ENCODE measurements around the gene FAM107B. TPM values are rescaled to one million over a fixed set of nuclear protein-coding genes. Genes with fewer than 3 reads are reported as not detected.

Gene FAM107B
- total RNA-seq, 6 donors from 2014 or later, result 44.0 to 136 (median 77.0) TPM

- no peak for TF ChIP-seq CTCF (IDR thresholded peaks at IDR 0.05)
- WGBS, 2 donors, result 86 to 91% methylated on average over 5 to 6 of the region's 6 CpGs
- H3K9me3 ChIP-seq, result no peaks in the 10 kb centered on the region
- peak overlapping the region in 1 of 4 donors; percentile 15 for H3K27ac ChIP-seq
- no peak overlapping the region for H3K4me3 ChIP-seq
- no peak for ATAC-seq (ENCODE audit: low FRiP score in 2 of 2)
- H3K36me3 ChIP-seq, result no peaks in the 10 kb centered on the region
- no peaks in the 10 kb centered on the region for H3K27me3 ChIP-seq
- H3K4me1 ChIP-seq, result peaks cover 13 to 30% (median 18%) of the 10 kb centered on the region in 4 donors
- no peak for DNase-seq
These were observed 187.8 kb downstream of the FAM107B start for GRCh38 chr10:14586901-14587300.

GRCh38 chr10:14585287-14586193 lies 189.2 kb downstream of the FAM107B start:
- no peaks in the 10 kb centered on the region for H3K27me3 ChIP-seq
- 78 to 86% methylated on average over 13 to 15 of the region's 15 CpGs for WGBS, 2 donors
- peaks cover 13 to 30% (median 20%) of the 10 kb centered on the region in 4 donors for H3K4me1 ChIP-seq
- TF ChIP-seq POLR2A (IDR thresholded peaks at IDR 0.05), result no peak
- TF ChIP-seq CTCF (IDR thresholded peaks at IDR 0.05), result no peak
- no peak for TF ChIP-seq EP300 (IDR thresholded peaks at IDR 0.05)
- TF ChIP-seq POLR2AphosphoS5 (IDR thresholded peaks at IDR 0.05), result no peak
- no peak overlapping the region for H3K4me3 ChIP-seq
- H3K36me3 ChIP-seq, result no peaks in the 10 kb centered on the region
- DNase-seq (no peak), ATAC-seq (ENCODE audit: low FRiP score in 2 of 2) (no peak)
- H3K27ac ChIP-seq, result peak overlapping the region in 3 of 4 donors; percentile 10 to 22 (median 13)
- H3K9me3 ChIP-seq, result no peaks in the 10 kb centered on the region

- Histone ChIP-seq H3K36me3 (no peaks in the 10 kb centered on the region), H3K4me1 (peaks cover 16 to 34% (median 21%) of the 10 kb centered on the region in 4 donors), H3K9me3 (no peaks in the 10 kb centered on the region), H3K27me3 (no peaks in the 10 kb centered on the region), H3K4me3 (no peak overlapping the region), H3K27ac (peak overlapping the region in 1 of 4 donors; percentile 13)
- no peak for ATAC-seq (ENCODE audit: low FRiP score in 2 of 2)
- WGBS, 2 donors, result 89 to 91% methylated on average over 3 of the region's 3 CpGs
- no peak for DNase-seq
- TF ChIP-seq EP300 (IDR thresholded peaks at IDR 0.05) (no peak), POLR2A (IDR thresholded peaks at IDR 0.05) (no peak), CTCF (IDR thresholded peaks at IDR 0.05) (no peak), POLR2AphosphoS5 (IDR thresholded peaks at IDR 0.05) (no peak)
These were observed 190.0 kb downstream of the FAM107B start for GRCh38 chr10:14584661-14585060.

GRCh38 chr10:14583967-14584366 lies 190.7 kb downstream of the FAM107B start:
- Histone ChIP-seq H3K4me3 (no peak overlapping the region), H3K9me3 (no peaks in the 10 kb centered on the region), H3K4me1 (peaks cover 20 to 41% (median 28%) of the 10 kb centered on the region in 4 donors), H3K27ac (peak overlapping the region in 2 of 4 donors; percentile 13 to 14), H3K36me3 (no peaks in the 10 kb centered on the region), H3K27me3 (no peaks in the 10 kb centered on the region)
- TF ChIP-seq POLR2AphosphoS5 (IDR thresholded peaks at IDR 0.05), result no peak
- no peak for TF ChIP-seq CTCF (IDR thresholded peaks at IDR 0.05)
- no peak for TF ChIP-seq EP300 (IDR thresholded peaks at IDR 0.05)
- no peak for TF ChIP-seq POLR2A (IDR thresholded peaks at IDR 0.05)
- no peak for ATAC-seq (ENCODE audit: low FRiP score in 2 of 2)
- 89 to 94% methylated on average over 4 of the region's 4 CpGs for WGBS, 2 donors
- no peak for DNase-seq
